Stimulated activated CD4-positive, alpha-beta T cell treated with anti-CD3 and anti-CD28 coated beads, Interleukin-1b, Interleukin-23, amount 100 ng/mL, for 4 hours (primary cell): ENCODE results near the gene SHROOM3.

ENCODE experiments used
- DNase-seq, 2 donors: peaks; one replicate each; pipeline ENCODE4 v3.0.0-alpha.2; 2020; ENCODE audit warnings: low read depth in 2 of 2

Gene SHROOM3

DNA sequence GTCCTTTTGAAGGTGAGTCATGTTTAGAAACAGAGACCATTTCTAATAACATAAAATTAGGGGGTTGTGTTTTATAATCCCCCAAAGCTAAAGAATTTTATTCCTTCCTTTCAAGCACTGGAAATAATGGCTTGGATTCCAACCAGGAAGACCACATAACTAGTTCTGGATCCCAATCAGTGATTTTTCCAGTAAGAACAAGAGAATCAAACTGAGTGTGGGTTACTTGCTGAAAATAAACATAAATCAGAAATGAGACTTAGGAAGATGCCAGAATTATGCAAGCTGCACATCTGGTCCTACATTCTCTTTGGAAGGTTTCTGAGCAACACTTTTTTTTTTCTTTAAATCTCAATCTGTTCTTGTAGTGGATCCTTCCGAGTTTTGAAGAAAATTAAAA is 386.6 kb downstream of the SHROOM3 start:
- DNase-seq, result no peak

DNA sequence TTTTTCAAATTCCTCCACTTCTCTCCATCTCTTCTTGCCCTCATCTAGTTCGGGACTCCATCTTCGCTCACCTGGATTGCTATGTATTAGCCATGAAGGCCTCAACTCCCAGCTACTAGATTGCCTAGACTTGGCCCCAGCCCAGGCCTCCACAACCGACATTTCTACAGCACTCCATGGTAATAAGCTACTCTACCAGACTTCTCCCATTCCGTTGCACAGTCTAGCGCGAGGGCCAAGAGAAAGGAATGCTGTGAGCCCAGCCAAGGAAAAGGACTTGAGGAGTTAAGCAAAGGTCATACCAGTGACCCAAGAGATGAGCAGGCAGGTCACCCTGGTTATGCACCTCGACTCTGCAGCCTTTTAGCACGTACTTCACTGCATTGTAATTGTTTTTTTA is 387.3 kb downstream of the SHROOM3 start:
- DNase-seq, result no peak

DNA sequence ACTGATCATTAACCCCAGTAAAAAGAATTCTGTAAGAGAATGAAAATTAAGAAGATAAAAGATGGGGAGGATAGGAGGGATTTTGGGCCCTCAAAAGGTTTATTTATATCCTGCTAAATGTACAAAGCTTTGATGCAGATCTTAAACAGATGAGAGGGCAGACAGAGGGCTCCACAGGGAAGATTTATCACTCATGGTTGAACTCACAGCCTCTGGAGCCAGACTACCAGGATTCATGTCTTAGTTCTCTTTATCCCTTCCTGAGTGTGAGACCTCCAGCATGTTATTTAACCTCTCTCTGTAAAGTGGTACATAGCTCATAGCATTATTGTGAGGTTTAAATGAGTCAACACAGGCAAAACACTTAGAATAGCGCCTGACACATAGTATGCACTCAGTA is 388.5 kb downstream of the SHROOM3 start:
- no peak for DNase-seq

DNA sequence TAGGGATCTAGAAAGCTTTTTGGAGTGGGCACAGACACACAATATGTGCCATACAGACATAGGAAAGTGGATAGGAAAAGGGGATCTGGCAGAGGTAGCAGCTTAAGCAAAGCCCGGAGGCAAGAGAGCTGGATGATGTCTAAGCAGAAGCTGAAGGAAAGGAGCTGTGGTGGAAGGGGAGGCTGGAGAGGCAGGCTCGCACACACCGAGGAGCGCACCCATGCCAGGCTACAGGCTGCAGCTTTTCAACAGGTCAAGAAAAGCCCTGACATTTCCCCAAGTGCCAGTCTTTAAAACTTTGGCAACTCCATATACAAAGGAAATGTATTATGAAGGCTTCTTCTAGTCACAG is 395.6 kb downstream of the SHROOM3 start:
- no peak for DNase-seq

DNA sequence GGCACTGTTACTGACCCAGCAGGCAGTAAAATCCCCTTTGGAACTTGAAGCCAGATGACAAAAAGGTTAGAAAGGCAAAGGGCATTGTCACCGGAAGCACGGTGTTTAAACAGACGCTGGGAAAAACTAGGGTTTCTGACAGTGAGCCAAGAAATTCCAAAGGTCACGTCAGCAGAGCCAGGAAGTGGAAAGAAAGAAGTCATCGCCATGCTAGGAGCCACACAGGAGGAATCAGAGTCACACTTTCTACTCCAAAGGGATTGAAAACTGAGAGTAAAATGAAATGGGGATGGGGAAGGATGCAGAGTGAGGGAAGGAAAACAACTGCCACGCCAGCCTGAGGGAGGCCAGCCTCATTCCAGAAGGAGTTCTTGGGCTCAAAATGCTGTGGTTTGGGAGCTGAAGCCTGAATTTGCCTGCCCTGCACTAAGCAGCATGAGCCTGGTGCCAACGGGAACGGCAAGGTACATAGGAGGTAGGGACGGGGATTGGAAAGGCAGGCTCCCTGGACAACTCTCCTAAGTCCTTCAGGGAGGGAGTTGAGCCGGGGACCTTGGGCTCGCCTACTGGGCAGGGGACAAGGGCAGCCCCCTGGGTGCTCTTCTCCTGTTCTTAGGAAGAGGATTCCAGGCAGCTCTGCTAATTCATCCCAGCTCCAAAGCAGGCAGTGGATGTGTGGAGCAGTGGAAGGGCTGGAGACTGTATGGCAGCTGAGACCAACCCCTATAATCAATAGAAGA is 396.1 kb downstream of the SHROOM3 start:
- DNase-seq, result no peak

- no peak for DNase-seq
Measured at GRCh38 chr4:76831711-76832373, 396.8 kb downstream of the SHROOM3 start.
